HG03159 (cell line): ENCODE measurements around the gene NFATC2.

Experiments used
- ATAC-seq: cut with Tn5 transposase; IDR thresholded peaks from one replicate; pipeline ENCODE4 v1.9.1; 2021; ENCODE audit warnings: mild to moderate bottlenecking, moderate library complexity; ENCODE audit not compliant: unreplicated experiment

NFATC2 gene

GRCh38 chr20:51497542-51498467 lies 44.7 kb downstream of the NFATC2 start:
- no peak for ATAC-seq

DNA sequence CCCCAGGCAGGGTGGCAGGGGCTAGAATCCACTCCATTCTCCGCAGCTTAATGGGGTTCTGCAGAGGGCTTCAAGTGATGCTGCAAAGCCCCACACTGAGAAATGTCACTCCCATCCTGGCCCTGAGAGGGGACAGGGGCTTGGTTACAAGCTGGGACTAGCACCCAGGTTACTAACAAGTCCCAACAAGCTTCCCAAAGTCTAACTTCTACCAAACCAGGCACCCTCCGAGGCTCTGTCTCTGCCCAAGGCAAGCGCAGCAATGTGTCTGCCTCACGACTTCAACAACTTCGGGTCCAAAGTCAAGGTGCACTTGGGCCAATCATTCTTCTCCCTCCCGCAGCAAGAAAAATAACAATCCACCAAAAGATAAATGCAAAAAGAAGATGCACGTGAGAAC lies 45.6 kb downstream of the NFATC2 start:
- ATAC-seq = no peak

GRCh38 chr20:51495921-51496545 lies 46.5 kb downstream of the NFATC2 start:
- no peak for ATAC-seq

GRCh38 chr20:51495291-51495690 lies 47.2 kb downstream of the NFATC2 start:
- no peak for ATAC-seq

GRCh38 chr20:51494241-51495110 lies 48.0 kb downstream of the NFATC2 start:
- no peak for ATAC-seq

GRCh38 chr20:51493346-51493791 lies 49.1 kb downstream of the NFATC2 start:
- ATAC-seq = no peak

- ATAC-seq = no peak
These were observed 50.1 kb downstream of the NFATC2 start for GRCh38 chr20:51492167-51493092.

DNA sequence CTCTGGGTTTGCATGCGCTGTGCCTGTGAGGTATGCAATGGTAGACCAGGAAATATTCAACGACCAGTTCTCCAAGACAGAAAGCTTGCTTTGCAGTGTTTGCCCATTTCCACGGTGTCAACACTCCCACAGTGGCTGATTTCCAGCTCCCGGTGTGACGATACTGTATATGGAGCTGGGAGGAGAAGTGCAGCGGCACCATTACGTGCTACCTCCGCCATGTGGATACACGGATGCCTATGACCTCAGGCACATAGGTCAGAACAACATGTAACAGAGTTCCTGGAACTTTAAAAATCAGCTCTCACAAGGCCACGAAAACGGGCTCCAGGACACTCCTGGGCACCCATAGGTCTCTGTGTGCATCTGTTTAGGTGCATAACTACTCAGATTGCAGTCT lies 51.1 kb downstream of the NFATC2 start:
- no peak for ATAC-seq

DNA sequence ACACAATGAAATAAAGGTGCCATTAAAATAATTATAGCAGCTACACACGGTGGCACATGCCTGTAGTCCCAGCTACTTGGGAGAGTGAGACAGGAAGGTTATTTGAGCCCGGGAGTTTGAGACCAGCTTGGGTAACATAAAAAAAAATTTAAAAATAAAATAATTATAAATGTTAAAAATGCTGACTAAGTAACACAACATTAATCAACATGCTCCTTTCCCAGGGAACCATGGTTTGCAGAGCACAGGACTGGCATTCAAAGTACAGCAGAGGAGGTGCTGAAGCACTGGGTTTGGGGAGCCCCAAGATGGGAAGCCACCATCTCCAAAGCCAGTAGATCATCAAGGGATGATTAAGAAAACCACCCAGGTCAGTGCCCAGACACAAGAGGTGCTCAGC lies 51.9 kb downstream of the NFATC2 start:
- ATAC-seq = no peak

DNA sequence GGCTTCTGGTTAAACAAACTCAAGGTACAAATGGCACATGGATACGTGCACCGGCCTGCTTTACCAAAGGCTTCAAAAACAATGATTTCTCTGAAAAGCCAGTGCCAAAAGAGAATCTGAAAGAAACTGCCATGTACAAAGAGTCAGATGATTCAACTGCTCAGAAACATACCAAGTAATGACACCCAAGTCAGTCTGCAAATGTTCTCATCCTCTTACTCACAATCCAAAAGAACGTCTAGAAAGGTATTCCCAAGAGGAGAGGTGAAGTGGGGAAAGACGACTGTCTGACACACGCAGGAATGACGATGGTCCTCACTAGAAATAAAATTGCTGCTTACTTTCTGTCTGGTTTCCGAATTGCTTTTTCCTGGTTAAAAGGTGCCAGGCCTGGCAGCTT lies 52.9 kb downstream of the NFATC2 start:
- no peak for ATAC-seq

- no peak for ATAC-seq
These were observed 54.2 kb downstream of the NFATC2 start for GRCh38 chr20:51488331-51488730.

- no peak for ATAC-seq
These were observed 54.8 kb downstream of the NFATC2 start for GRCh38 chr20:51487565-51488268.

DNA sequence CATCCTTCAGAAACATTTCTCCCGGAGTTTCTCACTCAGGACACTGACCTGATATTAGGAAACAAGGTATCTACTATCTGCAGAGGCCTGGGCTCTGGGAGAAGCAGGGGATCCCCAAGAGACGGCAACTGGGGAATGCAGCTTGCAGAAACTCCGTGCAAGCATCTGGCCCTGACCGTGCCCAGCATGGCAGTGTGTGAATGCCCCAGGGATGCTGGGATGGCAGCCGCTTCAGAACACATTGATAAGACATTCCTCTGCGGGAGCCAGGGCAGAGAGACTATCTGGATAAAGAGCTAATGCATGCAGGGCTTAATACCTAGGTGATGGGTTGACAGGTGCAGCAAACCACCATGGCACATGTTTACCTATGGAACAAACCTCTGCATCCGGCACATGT lies 55.4 kb downstream of the NFATC2 start:
- no peak for ATAC-seq

GRCh38 chr20:51486197-51487005 lies 56.1 kb downstream of the NFATC2 start:
- no peak for ATAC-seq

DNA sequence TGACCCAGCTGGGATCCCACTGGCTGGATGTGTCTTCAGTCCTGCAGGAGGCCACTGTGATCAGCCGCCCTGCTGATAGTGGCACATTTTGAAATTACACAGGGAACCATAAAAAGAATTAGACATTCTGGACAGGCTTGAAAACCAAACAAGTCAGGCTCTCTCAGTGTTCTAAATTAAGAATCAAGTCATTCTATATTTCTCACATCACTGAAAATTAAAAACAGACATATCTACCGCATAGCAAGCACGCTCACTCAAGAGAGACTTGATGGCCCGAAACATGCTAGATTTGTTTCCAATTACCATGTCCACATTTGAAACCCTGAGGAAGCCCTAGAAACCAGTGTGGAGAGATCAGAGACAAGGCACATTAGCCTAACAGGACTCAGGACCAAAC lies 57.7 kb downstream of the NFATC2 start:
- ATAC-seq = no peak

- ATAC-seq = no peak
These were observed 58.2 kb downstream of the NFATC2 start for GRCh38 chr20:51484141-51484815.

GRCh38 chr20:51482836-51483473 lies 59.6 kb downstream of the NFATC2 start:
- ATAC-seq = no peak
